HFFc6 (cell line): ENCODE measurements around the gene PAK2. TPM values are rescaled to one million over a fixed set of nuclear protein-coding genes. Genes with fewer than 3 reads are reported as not detected.

Source experiments
- DNase-seq: peaks from one replicate; pipeline ENCODE4 v3.0.0-alpha.2; 2018
- H3K27ac Mint-ChIP-seq: 2 replicates; pipeline ENCODE4 v1.8.0; 2020; ENCODE audit warnings: mild to moderate bottlenecking, mixed read lengths
- H3K27me3 Mint-ChIP-seq: 2 replicates; pipeline ENCODE4 v1.8.0; 2021; ENCODE audit warnings: mild to moderate bottlenecking, moderate library complexity, mixed read lengths; ENCODE audit not compliant: insufficient read depth
- H3K36me3 Mint-ChIP-seq: 2 replicates; pipeline ENCODE4 v1.8.0; 2021; ENCODE audit warnings: low read depth, mixed read lengths
- H3K4me1 Mint-ChIP-seq: 2 replicates; pipeline ENCODE4 v1.8.0; 2020; ENCODE audit warnings: low read depth, mixed read lengths
- H3K4me3 Mint-ChIP-seq: 2 replicates; pipeline ENCODE4 v1.8.0; 2020; ENCODE audit warnings: mild to moderate bottlenecking, moderate library complexity, mixed read lengths
- H3K9me3 Mint-ChIP-seq: 2 replicates; pipeline ENCODE4 v1.8.0; 2020; ENCODE audit warnings: mild to moderate bottlenecking, mixed read lengths
- CTCF ChIP-seq: fragments of 200-600 bp; sonication (generic); IDR thresholded peaks from 2 replicates; pipeline ENCODE4 v1.5.0; 2021; ENCODE audit warnings: antibody characterized with exemption, mild to moderate bottlenecking
- total RNA-seq, 6 experiments: library from RNA; stranded (reverse); fragmentation: NEBNext Ultra II Directional; extraction: Animal tissue kit (Norgen Biotek cat#: 25700); gene quantifications; 2 replicates in 1 of 6; 3 replicates in 5 of 6; pipeline ENCODE4 v1.2.3, GENCODE V29; 2021

Gene PAK2
- total RNA-seq, 6 experiments from 2014 or later: 63.9 to 78.0 (median 69.4) TPM

DNA sequence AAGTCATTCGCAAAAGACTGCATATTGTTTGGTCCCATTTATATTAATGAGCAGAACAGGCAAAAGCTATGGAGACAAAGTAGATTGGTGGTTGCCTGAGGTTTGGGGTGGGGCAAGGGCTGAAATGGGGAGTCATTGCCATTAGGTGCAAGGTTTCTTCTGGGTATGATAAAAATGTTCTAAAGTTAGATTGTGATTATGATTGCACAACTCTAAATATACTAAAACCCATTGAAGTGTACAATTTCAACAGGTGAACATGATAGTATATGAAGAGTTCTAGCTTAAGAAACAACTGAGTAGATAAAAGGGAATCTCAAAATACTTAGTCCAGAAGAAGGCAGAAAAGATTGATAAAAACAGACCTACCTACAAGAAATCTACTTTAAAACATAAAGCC is 56.7 kb downstream of the PAK2 start:
- no peak for TF ChIP-seq CTCF
- H3K4me1 Mint-ChIP-seq: peaks cover 26% of the 10 kb centered on the region
- DNase-seq: no peak
- no peaks in the 10 kb centered on the region for H3K9me3 Mint-ChIP-seq
- no peak overlapping the region for H3K4me3 Mint-ChIP-seq
- H3K36me3 Mint-ChIP-seq: peaks cover 24% of the 10 kb centered on the region
- peaks cover 3% of the 10 kb centered on the region; the same call in 1 of the 2 replicates for H3K27me3 Mint-ChIP-seq
- H3K27ac Mint-ChIP-seq: no peak overlapping the region

DNA sequence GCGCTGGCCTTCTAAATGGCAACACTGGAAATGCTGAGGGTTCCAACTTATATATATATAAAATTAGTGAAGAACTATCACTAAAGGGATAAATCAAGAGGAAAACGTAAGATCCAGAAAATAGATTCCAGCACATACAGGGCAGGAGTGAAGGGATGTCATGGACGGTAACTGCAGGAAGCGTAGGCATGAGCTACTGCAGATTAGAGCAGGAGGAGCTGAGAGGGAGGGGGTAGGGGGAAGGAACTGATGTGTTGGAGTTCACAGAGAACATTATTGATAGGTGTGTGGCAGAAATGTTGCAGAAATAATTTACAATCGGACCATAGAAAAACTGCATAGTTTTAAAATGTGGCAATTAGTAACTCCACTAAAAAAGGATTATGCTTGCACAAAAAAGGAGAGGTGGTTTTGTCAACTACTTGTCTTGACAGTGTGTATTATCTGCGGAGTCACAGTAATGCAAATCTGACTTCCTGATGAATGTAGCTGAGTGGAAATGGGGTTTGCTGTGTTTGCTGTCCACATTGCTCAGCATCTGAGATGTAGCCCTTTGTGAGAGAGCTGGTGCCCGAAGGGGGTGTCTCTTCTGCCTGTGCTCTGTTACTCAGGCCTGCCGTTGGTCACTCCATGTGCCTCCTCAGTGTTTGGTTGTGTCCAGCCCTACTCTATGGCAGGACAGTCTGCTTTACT is 61.2 kb downstream of the PAK2 start:
- Mint-ChIP-seq H3K27ac (no peak overlapping the region), H3K9me3 (no peaks in the 10 kb centered on the region), H3K4me1 (no peaks in the 10 kb centered on the region), H3K36me3 (peaks cover 12% of the 10 kb centered on the region), H3K27me3 (no peaks in the 10 kb centered on the region), H3K4me3 (no peak overlapping the region)
- no peak for TF ChIP-seq CTCF
- DNase-seq: no peak

DNA sequence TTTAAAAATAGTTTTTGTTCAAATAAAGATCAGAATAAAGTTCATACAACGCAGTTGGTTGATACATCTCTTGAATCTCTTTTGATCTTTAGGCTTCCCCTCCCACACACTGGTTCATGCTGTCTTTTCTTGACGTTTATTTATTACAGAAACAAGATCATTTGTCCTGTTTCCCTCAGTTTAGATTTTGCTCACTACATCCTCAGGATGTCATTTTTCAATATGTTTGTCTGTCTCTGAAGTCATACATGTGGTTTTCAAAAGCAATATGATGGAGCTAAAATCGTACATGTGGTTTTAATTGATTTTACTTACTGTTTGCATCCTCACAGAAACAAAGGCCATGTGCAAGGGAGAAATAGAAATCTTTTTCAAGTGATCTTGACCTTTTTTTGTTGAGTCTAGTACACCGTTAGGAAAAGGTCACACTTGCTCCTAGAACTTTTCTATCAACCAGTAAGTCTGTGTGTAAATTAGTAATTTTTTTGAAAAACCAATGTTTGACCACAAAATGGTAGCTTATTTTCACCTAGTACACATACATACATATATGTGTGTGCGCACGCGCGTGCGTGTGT is 64.3 kb downstream of the PAK2 start:
- Mint-ChIP-seq H3K4me1 (peaks cover 17% of the 10 kb centered on the region), H3K27me3 (no peaks in the 10 kb centered on the region; the same call in 1 of the 2 replicates), H3K36me3 (peaks cover 21% of the 10 kb centered on the region)

GRCh38 chr3:196804773-196805172 is 65.1 kb downstream of the PAK2 start:
- H3K36me3 Mint-ChIP-seq: peaks cover 26% of the 10 kb centered on the region
- no peak for DNase-seq
- no peak overlapping the region for H3K4me3 Mint-ChIP-seq
- H3K27ac Mint-ChIP-seq: no peak overlapping the region
- no peaks in the 10 kb centered on the region; the same call in 1 of the 2 replicates for H3K27me3 Mint-ChIP-seq
- no peak for TF ChIP-seq CTCF
- H3K9me3 Mint-ChIP-seq: no peaks in the 10 kb centered on the region
- H3K4me1 Mint-ChIP-seq: peaks cover 17% of the 10 kb centered on the region

More for the DNA sequence above, 64.3 kb downstream of the PAK2 start:
- Mint-ChIP-seq H3K4me3 (no peak overlapping the region), H3K27ac (no peak overlapping the region), H3K9me3 (no peaks in the 10 kb centered on the region)
- TF ChIP-seq CTCF: no peak
- DNase-seq: no peak

- TF ChIP-seq CTCF: no peak
- no peak for DNase-seq
- peaks cover 40% of the 10 kb centered on the region for H3K36me3 Mint-ChIP-seq
- no peaks in the 10 kb centered on the region; the same call in 1 of the 2 replicates for H3K27me3 Mint-ChIP-seq
- H3K4me1 Mint-ChIP-seq: peaks cover 24% of the 10 kb centered on the region
- no peaks in the 10 kb centered on the region for H3K9me3 Mint-ChIP-seq
- H3K4me3 Mint-ChIP-seq: no peak overlapping the region
- H3K27ac Mint-ChIP-seq: no peak overlapping the region
Measured at GRCh38 chr3:196810963-196811581, 71.4 kb downstream of the PAK2 start.
